Kidney (tissue), 14 donors: ENCODE results near the gene NUDT3. TPM values are rescaled to one million over a fixed set of nuclear protein-coding genes. Genes with fewer than 3 reads are reported as not detected.

ENCODE experiments used
- DNase-seq, 5 donors: peaks; one replicate each; pipeline ENCODE4 v3.0.0-alpha.2; 2013 to 2020
- FAIRE-seq: peaks from 2 replicates; lab custom pipeline; 2012; peaks lifted over from hg19 to GRCh38; lab: Jason Lieb, UNC
- H3K27ac ChIP-seq, 2 donors: one replicate each; pipeline ENCODE4 v1.7.0; 2013; ENCODE audit warnings: low read depth in 2 of 2, low read length in 2 of 2, inconsistent platforms in 1 of 2
- H3K27me3 ChIP-seq: one replicate; pipeline ENCODE4 v1.7.1; 2013; ENCODE audit warnings: low read length, inconsistent platforms; ENCODE audit not compliant: control insufficient read depth, insufficient read depth
- H3K36me3 ChIP-seq, 3 donors: one replicate each; pipeline versions ENCODE4 v1.7.0 to v1.7.1; 2013; ENCODE audit warnings: low read length in 3 of 3, control low read depth in 1 of 3, inconsistent platforms in 1 of 3; ENCODE audit not compliant: insufficient read depth in 3 of 3, control insufficient read depth in 2 of 3
- H3K4me1 ChIP-seq, 3 donors: one replicate each; pipeline versions ENCODE4 v1.7.0 to v1.7.1; 2013; ENCODE audit warnings: low read length in 3 of 3, inconsistent platforms in 1 of 3, low read depth in 1 of 3; ENCODE audit not compliant: control insufficient read depth in 2 of 3, insufficient read depth in 2 of 3
- H3K4me3 ChIP-seq, 3 donors: one replicate each; pipeline versions ENCODE4 v1.7.0 to v1.8.1; 2013; ENCODE audit warnings: low read length in 3 of 3, control low read depth in 1 of 3, inconsistent platforms in 1 of 3
- H3K9ac ChIP-seq, 3 donors: one replicate each; pipeline versions ENCODE4 v1.7.0 to v1.7.1; 2013; ENCODE audit warnings: low read length in 3 of 3, control low read depth in 1 of 3, inconsistent platforms in 1 of 3
- H3K9me3 ChIP-seq, 3 donors: one replicate each; pipeline versions ENCODE4 v1.7.0 to v1.7.1; 2013; ENCODE audit warnings: low read length in 3 of 3, control low read depth in 1 of 3, inconsistent platforms in 1 of 3; ENCODE audit not compliant: control insufficient read depth in 2 of 3, insufficient read depth in 1 of 3
- intact Hi-C: fragments of 100-400 bp; cut with DNase I; formaldehyde crosslinking; loops from one replicate; pipeline ENCODE4 v1.11.1; 2022
- polyA plus RNA-seq: library from polyadenylated mRNA; stranded (reverse); fragments of 350-450 nt; fragmentation: Illumina TruSeq; extraction: RNeasy Lipid Tissue Mini Kit (QIAGEN cat#74804); gene quantifications from one replicate; pipeline ENCODE4 v1.2.3, GENCODE V29; 2014; ENCODE audit warnings: low read depth, low replicate concordance; ENCODE audit not compliant: insufficient read depth
- total RNA-seq: library from RNA; stranded (reverse); fragmentation: NEBNext Ultra II Directional; extraction: Animal tissue kit (Norgen Biotek cat#: 25700); gene quantifications from one replicate; pipeline ENCODE4 v1.2.1, GENCODE V29; 2021
- TF ChIP-seq, protein P1 (sequence below): IDR thresholded peaks from 3 replicates; pipeline ENCODE4 v1.5.1; 2012; ENCODE audit warnings: mild to moderate bottlenecking, moderate library complexity, borderline replicate concordance; ENCODE audit not compliant: insufficient read depth; ENCODE audit errors: extremely low read depth
- donor health status: control.
- donor health status: control.
- donor health status: control.
- donor health status: control.
- donor health status: control.
- donor health status: DM: yes; HTN: yes; CAD: no.
- donor health status: Normal renal cell carcinoma (clear cell type).

Gene NUDT3
- total and polyA plus RNA-seq, 2 donors from 2014 or later: 17.7 to 53.8 TPM

GRCh38 chr6:34249469-34250261, 142.8 kb downstream of the NUDT3 start:
- FAIRE-seq (no peak), DNase-seq (peak in 1 of 5 donors; percentile 44)
- H3K9me3 ChIP-seq: no peaks in the 10 kb centered on the region
- intact Hi-C loops: loop anchor here (10.0 kb wide), 1 partner anchor 165 kb away; no protein-coding TSS in a partner anchor
- no peaks in the 10 kb centered on the region for H3K27me3 ChIP-seq
- peak overlapping the region; percentile 60 to 78 (median 73) for H3K4me3 ChIP-seq
- H3K27ac ChIP-seq: peak overlapping the region; percentile 80 to 86
- TF ChIP-seq, protein P1, sequence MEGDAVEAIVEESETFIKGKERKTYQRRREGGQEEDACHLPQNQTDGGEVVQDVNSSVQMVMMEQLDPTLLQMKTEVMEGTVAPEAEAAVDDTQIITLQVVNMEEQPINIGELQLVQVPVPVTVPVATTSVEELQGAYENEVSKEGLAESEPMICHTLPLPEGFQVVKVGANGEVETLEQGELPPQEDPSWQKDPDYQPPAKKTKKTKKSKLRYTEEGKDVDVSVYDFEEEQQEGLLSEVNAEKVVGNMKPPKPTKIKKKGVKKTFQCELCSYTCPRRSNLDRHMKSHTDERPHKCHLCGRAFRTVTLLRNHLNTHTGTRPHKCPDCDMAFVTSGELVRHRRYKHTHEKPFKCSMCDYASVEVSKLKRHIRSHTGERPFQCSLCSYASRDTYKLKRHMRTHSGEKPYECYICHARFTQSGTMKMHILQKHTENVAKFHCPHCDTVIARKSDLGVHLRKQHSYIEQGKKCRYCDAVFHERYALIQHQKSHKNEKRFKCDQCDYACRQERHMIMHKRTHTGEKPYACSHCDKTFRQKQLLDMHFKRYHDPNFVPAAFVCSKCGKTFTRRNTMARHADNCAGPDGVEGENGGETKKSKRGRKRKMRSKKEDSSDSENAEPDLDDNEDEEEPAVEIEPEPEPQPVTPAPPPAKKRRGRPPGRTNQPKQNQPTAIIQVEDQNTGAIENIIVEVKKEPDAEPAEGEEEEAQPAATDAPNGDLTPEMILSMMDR: no peak
- no peaks in the 10 kb centered on the region for H3K36me3 ChIP-seq
- H3K4me1 ChIP-seq: peaks cover 0 to 7% (median 0%) of the 10 kb centered on the region in 3 donors
- peak overlapping the region; percentile 15 to 80 (median 44) for H3K9ac ChIP-seq

DNA sequence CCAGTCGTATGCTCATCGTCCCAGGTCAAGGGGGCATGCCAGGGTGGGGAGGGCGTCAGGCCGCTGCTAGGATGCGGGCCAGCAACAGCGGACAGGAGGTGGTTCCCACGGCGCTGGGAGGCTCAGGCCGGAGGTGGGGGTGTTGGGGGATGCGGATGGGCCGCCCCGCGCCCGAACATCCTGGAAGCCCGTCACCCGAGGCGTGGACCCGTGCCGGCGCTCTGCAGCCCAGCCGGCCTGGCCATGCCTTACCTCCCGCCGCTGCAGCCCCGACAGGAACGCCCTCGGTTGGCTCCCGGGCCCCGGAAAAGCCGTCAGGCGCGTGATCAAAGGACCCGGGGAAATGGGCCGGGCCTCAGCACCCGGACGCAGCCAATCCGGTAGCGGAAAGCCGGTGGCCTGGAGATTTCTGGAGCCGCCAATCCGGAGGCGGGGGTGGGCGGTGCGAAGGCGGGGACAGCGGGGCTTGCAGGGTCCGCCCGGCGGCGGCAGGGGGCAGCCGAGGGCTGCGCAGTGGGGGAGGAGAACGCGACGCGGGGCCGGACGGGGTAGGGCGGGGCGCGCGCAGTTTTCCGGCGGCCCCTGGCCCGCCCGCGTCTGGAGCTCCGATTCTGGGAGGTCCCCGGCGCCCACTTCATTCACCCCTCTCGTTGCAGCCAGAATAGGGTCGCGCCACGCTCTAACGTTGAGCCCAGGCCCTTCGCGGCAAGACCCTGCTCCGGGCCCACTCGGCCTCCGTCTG, 143.6 kb downstream of the NUDT3 start, which contains the start of gene SMIM29:
Gene SMIM29, minus strand, starts transcription at position 280 of the 742 bp plus-strand sequence. CDS start 1,215 bp downstream, outside the sequence.
- Histone ChIP-seq H3K9ac (peak within 1 kb of the TSS; percentile 44 to 90 (median 81)), H3K36me3 (no peaks in the 10 kb centered on the region), H3K9me3 (no peaks in the 10 kb centered on the region), H3K4me3 (peak within 1 kb of the TSS; percentile 61 to 78 (median 73)), H3K4me1 (peaks cover 0 to 10% (median 0%) of the 10 kb centered on the region in 3 donors), H3K27me3 (no peaks in the 10 kb centered on the region), H3K27ac (peak within 1 kb of the TSS; percentile 83 to 91)
- no peak for FAIRE-seq
- TF ChIP-seq, protein P1: peak; percentile 89
- intact Hi-C loops: loop anchor here (10.0 kb wide), 1 partner anchor 166 kb away; no protein-coding TSS in a partner anchor
- DNase-seq: peak; percentile 97 to 99 (median 98)

GRCh38 chr6:34248198-34248726, 144.2 kb downstream of the NUDT3 start:
- H3K4me3 ChIP-seq: peak overlapping the region; percentile 61 to 78 (median 62)
- H3K9ac ChIP-seq: peak overlapping the region; percentile 19 to 90 (median 81)
- DNase-seq: peak in 3 of 5 donors; percentile 24 to 90 (median 44)
- H3K36me3 ChIP-seq: no peaks in the 10 kb centered on the region
- no peaks in the 10 kb centered on the region for H3K9me3 ChIP-seq
- FAIRE-seq: no peak
- H3K4me1 ChIP-seq: peaks cover 0 to 10% (median 0%) of the 10 kb centered on the region in 3 donors
- H3K27me3 ChIP-seq: no peaks in the 10 kb centered on the region
- TF ChIP-seq, protein P1: no peak
- peak overlapping the region; percentile 83 to 91 for H3K27ac ChIP-seq
- intact Hi-C loops: loop anchor here (10.0 kb wide), 1 partner anchor 167 kb away; no protein-coding TSS in a partner anchor
